OCI-LY7 (cell line): Measurements from ENCODE around the gene MEGF8. TPM values are rescaled to one million over a fixed set of nuclear protein-coding genes. Genes with fewer than 3 reads are reported as not detected.

Source experiments
- BruUV-seq: library from RNA; stranded (reverse); fragments of 400-500 nt; replicated peaks from 2 replicates; lab custom pipeline; 2021; lab: Mats Ljungman, UMichigan
- CTCF ChIA-PET: fragments of 300-600 bp; sonication (Branson Sonifier 250); formaldehyde crosslinking; loops from one replicate; lab custom pipeline; 2022; ENCODE audit warnings: antibody characterized with exemption; ENCODE audit not compliant: unreplicated experiment; lab: Charles Lee
- POLR2A ChIA-PET: fragments of 300-600 bp; sonication (Branson Sonifier 250); formaldehyde crosslinking; loops from one replicate; lab custom pipeline; 2022; ENCODE audit warnings: antibody characterized with exemption; lab: Charles Lee
- DNase-seq: peaks from one replicate; pipeline ENCODE4 v3.0.0-alpha.2; 2015; ENCODE audit warnings: low spot score
- H2AFZ ChIP-seq: fragments of 200-600 bp; sonication (generic), shearing (Covaris generic); 2 replicates; pipeline ENCODE4 v1.6.1; 2014; ENCODE audit warnings: mild to moderate bottlenecking, antibody characterized with exemption, low read length, moderate library complexity
- H3K27ac ChIP-seq: fragments of 200-600 bp; sonication (generic); 2 replicates; pipeline ENCODE4 v1.5.1; 2014; ENCODE audit warnings: mixed run types, low read depth, mild to moderate bottlenecking, moderate library complexity, low read length, inconsistent platforms; ENCODE audit not compliant: poor library complexity, severe bottlenecking
- H3K36me3 ChIP-seq: fragments of 200-600 bp; sonication (generic); 2 replicates; pipeline ENCODE4 v1.6.1; 2014; ENCODE audit warnings: mild to moderate bottlenecking, antibody characterized with exemption, low read length, moderate library complexity, mixed read lengths; ENCODE audit not compliant: insufficient read depth
- H3K4me1 ChIP-seq: fragments of 200-600 bp; sonication (generic); 2 replicates; pipeline ENCODE4 v1.5.1; 2014; ENCODE audit warnings: mild to moderate bottlenecking, low read length; ENCODE audit not compliant: insufficient read depth, poor library complexity, severe bottlenecking
- H3K4me2 ChIP-seq: fragments of 200-600 bp; sonication (generic); 2 replicates; pipeline ENCODE4 v1.6.1; 2014; ENCODE audit warnings: mild to moderate bottlenecking, low read length
- H3K4me3 ChIP-seq: fragments of 200-600 bp; sonication (generic); 2 replicates; pipeline ENCODE4 v1.5.1; 2014; ENCODE audit warnings: mild to moderate bottlenecking, low read depth, low read length; ENCODE audit not compliant: poor library complexity, severe bottlenecking
- H3K79me2 ChIP-seq: fragments of 200-600 bp; sonication (generic); 2 replicates; pipeline ENCODE4 v1.6.1; 2016; ENCODE audit warnings: low read depth, mild to moderate bottlenecking, low read length, moderate library complexity, mixed read lengths; ENCODE audit not compliant: insufficient read depth
- H3K9me2 ChIP-seq: fragments of 200-600 bp; sonication (generic); 2 replicates; pipeline ENCODE4 v1.6.1; 2016; ENCODE audit warnings: mild to moderate bottlenecking, low read length, mixed read lengths; ENCODE audit not compliant: insufficient read depth
- H3K9me3 ChIP-seq: fragments of 200-600 bp; sonication (generic); 2 replicates; pipeline ENCODE4 v1.6.1; 2014; ENCODE audit warnings: mild to moderate bottlenecking, mixed run types, low read length, mixed read lengths
- H4K20me1 ChIP-seq: fragments of 200-600 bp; sonication (generic); 2 replicates; pipeline ENCODE4 v1.6.1; 2014; ENCODE audit warnings: mild to moderate bottlenecking, antibody characterized with exemption, low read length, moderate library complexity, mixed read lengths; ENCODE audit not compliant: insufficient read depth
- EZH2phosphoT487 ChIP-seq: fragments of 200-600 bp; sonication (generic); IDR thresholded peaks from 2 replicates; pipeline ENCODE4 v1.6.1; 2018; ENCODE audit warnings: low read depth, borderline replicate concordance, mild to moderate bottlenecking, mixed run types, antibody characterized with exemption, low read length, moderate library complexity, mixed read lengths
- intact Hi-C: fragments of 100-400 bp; cut with micrococcal nuclease; formaldehyde crosslinking; loops from one replicate; pipeline ENCODE4 v1.10.0; 2022; ENCODE audit not compliant: unreplicated experiment
- total RNA-seq, 2 experiments: library from RNA; depleted of rRNA in 1 of 2; stranded (reverse); fragments of >200 nt in 1 of 2; shearing (Covaris generic) in 1 of 2; gene quantifications; 2 replicates each; pipeline ENCODE4 v1.2.3, GENCODE V29; 2014 to 2022
- TF ChIP-seq, protein P1 (sequence below): fragments of 200-600 bp; sonication (generic); conservative IDR thresholded peaks from 2 replicates; pipeline ENCODE4 v1.5.1; 2014; ENCODE audit warnings: mild to moderate bottlenecking, antibody characterized with exemption, low read length, moderate library complexity, mixed read lengths

Gene MEGF8
- total RNA-seq, 2 experiments from 2014 or later: 10.5 to 14.7 TPM

DNA sequence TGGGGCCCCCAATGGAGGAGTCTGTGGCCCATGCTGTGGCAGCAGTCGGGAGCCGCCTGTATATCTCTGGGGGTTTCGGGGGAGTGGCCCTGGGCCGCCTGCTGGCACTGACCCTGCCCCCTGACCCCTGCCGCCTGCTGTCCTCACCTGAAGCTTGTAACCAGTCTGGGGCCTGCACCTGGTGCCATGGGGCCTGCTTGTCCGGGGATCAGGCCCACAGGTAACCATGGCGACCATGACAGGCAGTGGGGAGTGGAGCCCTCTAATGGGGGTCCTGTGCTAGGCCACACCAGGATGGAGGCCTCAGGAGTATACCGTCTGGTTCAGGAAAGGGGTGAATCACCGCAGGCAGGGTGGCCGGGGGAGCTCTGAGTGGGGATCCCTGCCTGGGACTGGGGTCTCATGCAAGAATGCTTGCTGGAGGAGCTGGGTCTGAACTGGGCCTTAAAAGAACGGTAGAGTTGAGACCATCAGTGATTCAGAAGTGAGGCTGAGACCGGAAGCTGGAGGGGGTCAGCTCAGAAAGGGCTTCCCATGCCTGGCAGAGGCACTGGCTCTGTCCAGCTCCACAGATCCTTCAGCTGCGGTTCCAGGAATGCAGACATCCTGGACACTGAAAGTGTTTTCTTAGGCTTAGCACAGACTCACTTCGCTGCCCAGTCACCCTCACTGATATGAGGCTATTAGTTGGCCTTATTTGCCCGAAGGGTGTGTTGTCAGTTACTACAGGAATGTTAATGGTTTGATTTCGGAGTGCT, 35.5 kb downstream of the MEGF8 start:
- H3K27ac ChIP-seq: no peak overlapping the region
- no TSS peak for BruUV-seq
- TF ChIP-seq, protein P1, sequence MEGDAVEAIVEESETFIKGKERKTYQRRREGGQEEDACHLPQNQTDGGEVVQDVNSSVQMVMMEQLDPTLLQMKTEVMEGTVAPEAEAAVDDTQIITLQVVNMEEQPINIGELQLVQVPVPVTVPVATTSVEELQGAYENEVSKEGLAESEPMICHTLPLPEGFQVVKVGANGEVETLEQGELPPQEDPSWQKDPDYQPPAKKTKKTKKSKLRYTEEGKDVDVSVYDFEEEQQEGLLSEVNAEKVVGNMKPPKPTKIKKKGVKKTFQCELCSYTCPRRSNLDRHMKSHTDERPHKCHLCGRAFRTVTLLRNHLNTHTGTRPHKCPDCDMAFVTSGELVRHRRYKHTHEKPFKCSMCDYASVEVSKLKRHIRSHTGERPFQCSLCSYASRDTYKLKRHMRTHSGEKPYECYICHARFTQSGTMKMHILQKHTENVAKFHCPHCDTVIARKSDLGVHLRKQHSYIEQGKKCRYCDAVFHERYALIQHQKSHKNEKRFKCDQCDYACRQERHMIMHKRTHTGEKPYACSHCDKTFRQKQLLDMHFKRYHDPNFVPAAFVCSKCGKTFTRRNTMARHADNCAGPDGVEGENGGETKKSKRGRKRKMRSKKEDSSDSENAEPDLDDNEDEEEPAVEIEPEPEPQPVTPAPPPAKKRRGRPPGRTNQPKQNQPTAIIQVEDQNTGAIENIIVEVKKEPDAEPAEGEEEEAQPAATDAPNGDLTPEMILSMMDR: no peak
- no peak for TF ChIP-seq EZH2phosphoT487
- peak; percentile 12 for DNase-seq
- no peak overlapping the region for H3K4me2 ChIP-seq
- H3K4me1 ChIP-seq: peaks cover 10% of the 10 kb centered on the region
- no peaks in the 10 kb centered on the region for H3K79me2 ChIP-seq
- no peak overlapping the region for H3K4me3 ChIP-seq
- no peak overlapping the region for H2AFZ ChIP-seq
- no peaks in the 10 kb centered on the region for H4K20me1 ChIP-seq
- intact Hi-C loops: no loop called here
- ChIA-PET POLR2A (no interaction called here), CTCF (no interaction called here)
- peaks cover 20% of the 10 kb centered on the region for H3K36me3 ChIP-seq
- H3K9me2 ChIP-seq: no peaks in the 10 kb centered on the region
- peaks cover 11% of the 10 kb centered on the region for H3K9me3 ChIP-seq

DNA sequence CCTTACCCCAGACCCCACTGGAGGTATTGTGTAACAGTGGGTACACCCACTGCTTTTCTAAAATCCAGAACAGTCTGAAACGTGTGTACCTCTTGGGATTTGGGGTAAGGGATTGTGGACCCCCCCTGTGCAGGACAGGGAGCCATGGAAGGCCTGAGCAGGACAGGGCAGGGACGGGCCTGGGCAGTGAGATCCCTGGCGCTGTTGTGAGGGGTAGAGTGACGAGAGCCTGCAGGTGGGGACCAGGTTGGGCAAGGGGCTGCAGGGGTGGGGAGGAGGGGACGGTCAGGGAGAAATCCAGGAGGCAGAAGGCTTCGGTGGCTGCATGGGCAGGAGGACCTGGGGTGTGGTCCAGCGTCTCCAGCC, 36.1 kb downstream of the MEGF8 start:
- BruUV-seq: no TSS peak
- no peaks in the 10 kb centered on the region for H4K20me1 ChIP-seq
- peaks cover 20% of the 10 kb centered on the region for H3K36me3 ChIP-seq
- no peak overlapping the region for H3K4me3 ChIP-seq
- no peak for TF ChIP-seq EZH2phosphoT487
- TF ChIP-seq, protein P1: no peak
- H3K9me3 ChIP-seq: peaks cover 11% of the 10 kb centered on the region
- ChIA-PET POLR2A (no interaction called here), CTCF (no interaction called here)
- DNase-seq: no peak
- H2AFZ ChIP-seq: no peak overlapping the region
- intact Hi-C loops: no loop called here
- H3K79me2 ChIP-seq: no peaks in the 10 kb centered on the region
- H3K4me2 ChIP-seq: no peak overlapping the region
- H3K4me1 ChIP-seq: peaks cover 10% of the 10 kb centered on the region
- H3K27ac ChIP-seq: no peak overlapping the region
- no peaks in the 10 kb centered on the region for H3K9me2 ChIP-seq

DNA sequence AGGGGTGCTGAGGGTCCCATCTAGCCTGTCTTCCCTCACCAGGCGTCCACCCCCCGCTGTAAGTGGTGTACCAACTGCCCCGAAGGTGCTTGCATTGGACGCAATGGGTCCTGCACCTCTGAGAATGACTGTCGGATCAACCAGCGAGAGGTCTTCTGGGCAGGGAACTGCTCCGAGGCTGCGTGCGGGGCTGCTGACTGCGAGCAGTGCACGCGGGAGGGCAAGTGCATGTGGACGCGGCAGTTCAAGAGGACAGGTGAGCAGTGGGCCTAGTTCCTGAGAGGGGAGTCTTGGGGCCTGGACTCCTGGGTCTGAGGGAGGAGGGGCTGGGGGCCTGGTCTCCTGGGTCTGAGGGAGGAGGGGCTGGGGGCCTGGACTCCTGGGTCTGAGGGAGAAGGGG, 36.9 kb downstream of the MEGF8 start:
- Histone ChIP-seq H3K4me3 (no peak overlapping the region), H3K79me2 (no peaks in the 10 kb centered on the region), H3K9me3 (peaks cover 11% of the 10 kb centered on the region), H3K9me2 (no peaks in the 10 kb centered on the region), H2AFZ (no peak overlapping the region), H3K36me3 (peaks cover 20% of the 10 kb centered on the region), H3K27ac (no peak overlapping the region), H3K4me1 (peaks cover 10% of the 10 kb centered on the region), H4K20me1 (no peaks in the 10 kb centered on the region), H3K4me2 (no peak overlapping the region)
- no peak for DNase-seq
- no TSS peak for BruUV-seq
- ChIA-PET POLR2A (no interaction called here), CTCF (no interaction called here)
- intact Hi-C loops: no loop called here
- TF ChIP-seq, protein P1: no peak
- TF ChIP-seq EZH2phosphoT487: no peak
